ENCODE measurements around the gene CCDC57.

The CCDC57 gene

DNA sequence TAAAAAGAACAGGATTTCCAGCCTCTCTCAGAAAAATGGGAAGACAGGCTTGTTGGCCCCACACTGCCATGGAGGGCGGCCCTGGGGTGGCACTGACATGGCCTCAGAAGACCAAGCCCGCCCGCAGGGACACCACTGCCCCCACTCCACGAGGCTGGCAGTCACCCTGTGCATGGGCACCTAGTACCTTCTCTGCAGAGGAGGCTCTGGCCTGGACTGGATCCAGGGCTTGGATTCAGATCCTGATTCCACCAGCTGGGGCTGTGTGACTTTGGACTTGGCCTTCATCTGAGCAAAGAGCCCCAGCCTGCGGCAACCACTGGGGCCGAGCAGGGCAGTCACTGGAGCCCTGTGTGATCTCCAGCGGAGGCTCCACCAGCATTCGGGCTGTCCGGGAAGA is 97.8 kb downstream of the CCDC57 start:
- Histone ChIP-seq H3K9me2 (replicated peaks; ENCODE audit: insufficient read depth, low read length) (no peaks in the 10 kb centered on the region), H2AFZ (ENCODE audit: low read length) (no peak overlapping the region), H3K9ac (ENCODE audit: low read length) (no peak overlapping the region), H3K36me3 (replicated peaks; ENCODE audit: insufficient read depth, low read length) (no peaks in the 10 kb centered on the region), H3K27me3 (replicated peaks; ENCODE audit: insufficient read depth, low read length) (no peaks in the 10 kb centered on the region), H4K20me1 (ENCODE audit: insufficient read depth, low read length) (no peaks in the 10 kb centered on the region), H3K79me2 (ENCODE audit: low read length) (no peaks in the 10 kb centered on the region), H3K4me2 (ENCODE audit: low read depth, low read length) (no peak overlapping the region), H3K27ac (ENCODE audit: low read length) (no peak overlapping the region), H3F3A (ENCODE audit: insufficient read depth, low read length) (no peaks in the 10 kb centered on the region), H3K9me3 (replicated peaks; ENCODE audit: insufficient read depth, low read length) (no peaks in the 10 kb centered on the region), H3K4me3 (ENCODE audit: low read length) (no peak overlapping the region), H3K4me1 (ENCODE audit: low read length) (no peaks in the 10 kb centered on the region)
- TF ChIP-seq EZH2phosphoT487 (IDR thresholded peaks at IDR 0.05; ENCODE audit: low read length) = no peak
- no peak for TF ChIP-seq EZH2 (optimal IDR thresholded peaks at IDR 0.05; ENCODE audit: low read depth, low read length)
- no peak for TF ChIP-seq CTCF (IDR thresholded peaks at IDR 0.05; ENCODE audit: low read length)
- DNase-seq = no peak

DNA sequence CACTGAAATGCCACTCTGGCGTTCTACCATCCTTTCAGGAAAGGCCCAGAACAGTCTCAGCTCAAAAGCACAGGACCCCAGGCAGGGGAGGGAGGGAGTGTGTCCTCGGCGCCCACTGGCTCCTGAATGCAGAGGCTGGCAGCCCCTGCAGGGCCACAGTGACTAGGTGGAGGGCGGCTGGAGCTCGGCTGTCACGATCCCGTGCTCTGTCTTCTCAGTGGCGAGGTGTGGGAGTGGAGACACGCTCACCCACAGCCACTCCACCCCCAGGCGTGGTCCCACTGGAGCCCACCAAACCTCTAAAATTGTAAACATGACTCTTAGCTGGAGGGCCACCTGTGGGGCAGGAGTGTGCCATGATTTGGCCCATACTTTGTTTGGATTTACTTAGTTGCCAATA is 98.2 kb downstream of the CCDC57 start:
- no peak for TF ChIP-seq CTCF (IDR thresholded peaks at IDR 0.05; ENCODE audit: low read length)
- no peak for TF ChIP-seq EZH2 (optimal IDR thresholded peaks at IDR 0.05; ENCODE audit: low read depth, low read length)
- no peak for TF ChIP-seq EZH2phosphoT487 (IDR thresholded peaks at IDR 0.05; ENCODE audit: low read length)
- no peaks in the 10 kb centered on the region for H3K27me3 ChIP-seq (replicated peaks; ENCODE audit: insufficient read depth, low read length)
- H3K4me3 ChIP-seq (ENCODE audit: low read length) = no peak overlapping the region
- H3K79me2 ChIP-seq (ENCODE audit: low read length) = no peaks in the 10 kb centered on the region
- H3K9me3 ChIP-seq (replicated peaks; ENCODE audit: insufficient read depth, low read length) = no peaks in the 10 kb centered on the region
- no peaks in the 10 kb centered on the region for H3F3A ChIP-seq (ENCODE audit: insufficient read depth, low read length)
- H2AFZ ChIP-seq (ENCODE audit: low read length) = no peak overlapping the region
- H3K27ac ChIP-seq (ENCODE audit: low read length) = no peak overlapping the region
- H3K4me2 ChIP-seq (ENCODE audit: low read depth, low read length) = no peak overlapping the region
- H3K36me3 ChIP-seq (replicated peaks; ENCODE audit: insufficient read depth, low read length) = no peaks in the 10 kb centered on the region
- H3K9ac ChIP-seq (ENCODE audit: low read length) = no peak overlapping the region
- no peaks in the 10 kb centered on the region for H3K4me1 ChIP-seq (ENCODE audit: low read length)
- H4K20me1 ChIP-seq (ENCODE audit: insufficient read depth, low read length) = no peaks in the 10 kb centered on the region
- no peaks in the 10 kb centered on the region for H3K9me2 ChIP-seq (replicated peaks; ENCODE audit: insufficient read depth, low read length)
- no peak for DNase-seq

DNA sequence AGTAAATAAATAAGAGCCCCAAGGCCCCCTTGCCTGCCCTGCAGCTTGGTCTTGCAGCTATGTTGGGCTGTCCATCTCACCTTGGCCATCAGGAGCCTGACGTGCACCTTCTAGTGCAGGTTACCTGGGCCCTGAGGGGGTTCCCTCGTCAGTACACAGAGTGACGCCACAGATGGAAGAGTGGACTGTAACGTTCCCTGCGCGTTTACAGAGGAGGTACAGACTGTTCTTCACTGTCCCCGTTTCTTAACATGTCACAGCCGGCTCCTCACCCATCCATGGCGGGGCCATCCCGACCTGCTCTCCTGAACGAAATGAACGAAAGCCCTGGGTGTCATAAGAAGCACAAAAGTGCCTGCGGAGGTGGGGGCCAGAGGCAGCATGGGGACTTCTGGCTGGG is 98.7 kb downstream of the CCDC57 start:
- Histone ChIP-seq H3K9me3 (replicated peaks; ENCODE audit: insufficient read depth, low read length) (no peaks in the 10 kb centered on the region), H3K4me3 (ENCODE audit: low read length) (no peak overlapping the region), H3K4me1 (ENCODE audit: low read length) (no peaks in the 10 kb centered on the region), H3K36me3 (replicated peaks; ENCODE audit: insufficient read depth, low read length) (no peaks in the 10 kb centered on the region), H2AFZ (ENCODE audit: low read length) (no peak overlapping the region), H4K20me1 (ENCODE audit: insufficient read depth, low read length) (no peaks in the 10 kb centered on the region), H3K4me2 (ENCODE audit: low read depth, low read length) (no peak overlapping the region), H3K9me2 (replicated peaks; ENCODE audit: insufficient read depth, low read length) (no peaks in the 10 kb centered on the region), H3K9ac (ENCODE audit: low read length) (no peak overlapping the region), H3F3A (ENCODE audit: insufficient read depth, low read length) (no peaks in the 10 kb centered on the region), H3K27me3 (replicated peaks; ENCODE audit: insufficient read depth, low read length) (no peaks in the 10 kb centered on the region), H3K79me2 (ENCODE audit: low read length) (no peaks in the 10 kb centered on the region), H3K27ac (ENCODE audit: low read length) (no peak overlapping the region)
- TF ChIP-seq CTCF (IDR thresholded peaks at IDR 0.05; ENCODE audit: low read length) = no peak
- TF ChIP-seq EZH2phosphoT487 (IDR thresholded peaks at IDR 0.05; ENCODE audit: low read length) = no peak
- no peak for TF ChIP-seq EZH2 (optimal IDR thresholded peaks at IDR 0.05; ENCODE audit: low read depth, low read length)
- no peak for DNase-seq

Data from MM.1S (cell line).